ENCODE data around the gene TMTC1.

TMTC1 gene

DNA sequence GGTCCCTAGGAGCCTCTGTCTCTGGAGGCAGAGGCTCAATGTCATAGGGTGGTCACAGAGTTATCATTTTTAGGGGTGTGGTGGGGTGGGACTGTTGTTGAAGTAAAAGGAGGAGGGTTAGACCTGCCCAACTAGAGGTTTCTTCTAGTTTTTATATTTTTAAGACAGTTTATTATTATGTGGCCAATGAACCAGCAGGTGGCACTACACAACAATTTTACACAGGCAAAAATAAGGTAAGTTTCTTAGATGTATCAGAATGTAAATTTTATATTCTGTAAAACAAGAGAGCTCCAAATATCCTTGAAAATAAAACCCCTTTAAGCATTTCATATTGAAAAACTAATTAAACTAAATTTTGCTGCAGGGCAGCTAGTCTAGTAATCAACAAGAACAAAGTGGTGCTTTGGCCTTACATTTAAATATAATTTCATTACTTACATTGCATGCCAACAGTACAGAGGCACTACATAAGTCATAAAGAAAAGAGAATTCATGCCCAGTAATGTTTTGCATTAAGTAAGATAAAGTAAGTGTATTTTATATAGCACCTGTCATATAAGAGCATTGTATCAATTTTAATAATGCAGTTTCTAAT is 264.1 kb downstream of the TMTC1 start:
- DNase-seq: no peak

DNA sequence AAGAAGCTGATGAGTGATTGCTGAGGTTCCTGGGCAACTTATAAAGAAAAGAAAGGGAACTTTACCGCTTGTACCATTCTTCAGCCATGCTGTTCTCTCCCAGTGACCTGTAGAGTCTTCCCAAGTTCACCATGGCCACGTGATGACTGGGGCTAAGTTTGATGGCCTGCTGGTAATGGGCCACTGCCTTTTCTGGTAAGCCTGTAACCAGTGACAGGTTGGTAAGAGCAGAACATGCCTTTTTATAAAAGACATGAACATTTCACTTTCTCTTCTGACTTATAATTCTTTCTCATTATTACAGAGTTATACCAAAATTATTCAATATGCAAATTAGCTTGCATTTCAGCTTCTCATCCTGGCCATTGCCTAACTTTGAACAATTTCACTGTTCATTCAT is 265.3 kb downstream of the TMTC1 start:
- DNase-seq: no peak

DNA sequence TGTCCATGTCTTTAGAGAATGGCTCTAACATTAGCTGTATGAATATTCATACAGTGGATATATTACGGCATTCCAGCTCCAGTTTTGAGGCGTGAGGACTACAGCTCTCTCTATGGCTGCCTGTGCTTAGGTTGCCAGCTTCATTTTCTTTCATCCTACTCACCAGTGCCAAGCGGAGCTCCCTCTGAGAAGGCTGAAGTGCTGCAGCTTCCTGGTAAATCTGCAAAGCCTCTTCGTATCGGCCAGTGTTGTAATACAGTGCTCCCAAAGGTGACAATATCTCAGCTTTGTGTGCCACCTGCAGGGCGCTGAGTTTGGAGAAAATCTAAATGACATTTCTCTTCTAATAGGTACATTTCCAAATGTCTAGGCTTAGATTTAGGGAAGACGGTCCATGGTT is 266.5 kb downstream of the TMTC1 start:
- DNase-seq: no peak

DNA sequence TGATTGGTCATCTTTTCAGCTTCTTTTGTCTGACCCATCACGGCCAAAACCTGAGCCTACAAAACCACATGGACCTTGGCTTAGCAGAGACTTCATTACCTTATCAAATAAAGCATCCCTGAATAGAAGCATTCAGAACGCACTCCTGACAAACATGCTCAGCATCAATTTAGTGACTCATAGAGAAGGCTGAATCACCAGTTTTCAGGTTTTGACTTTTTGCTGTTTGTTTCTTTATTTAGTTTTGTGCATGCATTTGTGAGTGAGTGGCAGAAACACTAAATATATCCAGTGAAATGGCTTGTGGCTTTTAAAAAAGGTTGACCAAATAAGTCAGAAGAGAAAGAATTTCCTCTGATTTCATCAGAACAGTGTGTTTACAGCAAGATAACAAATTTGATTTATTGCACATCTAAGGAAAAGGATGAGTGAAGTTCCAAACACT is 267.3 kb downstream of the TMTC1 start:
- DNase-seq: no peak

DNA sequence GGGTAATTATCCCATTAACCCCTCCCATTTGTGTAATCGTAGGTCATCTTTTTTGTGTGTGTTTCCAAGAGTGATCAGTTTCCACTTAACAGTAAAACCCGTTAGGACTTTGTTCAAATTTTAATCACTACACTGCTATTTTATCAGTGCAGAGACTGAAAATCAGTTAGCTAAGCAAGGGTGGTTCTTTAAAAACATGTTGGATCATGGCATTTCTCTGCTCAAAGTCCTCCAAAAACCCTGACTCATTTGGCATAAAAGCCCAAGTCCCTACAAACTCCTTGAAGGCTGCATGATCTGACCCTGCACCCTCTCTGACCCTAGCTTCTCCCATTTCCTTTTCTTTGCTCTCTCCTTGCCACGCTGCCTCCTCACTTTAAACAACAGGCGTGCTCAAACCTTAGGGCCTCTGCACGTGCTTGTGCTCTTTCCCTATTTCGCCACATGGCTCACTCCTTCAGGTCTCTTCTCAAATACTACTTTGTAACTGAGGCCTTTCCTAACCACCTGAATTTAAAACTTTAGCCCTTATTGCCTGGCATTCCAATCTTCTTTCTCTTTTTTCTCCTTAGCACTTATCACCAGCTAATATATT is 273.1 kb downstream of the TMTC1 start:
- no peak for DNase-seq

DNA sequence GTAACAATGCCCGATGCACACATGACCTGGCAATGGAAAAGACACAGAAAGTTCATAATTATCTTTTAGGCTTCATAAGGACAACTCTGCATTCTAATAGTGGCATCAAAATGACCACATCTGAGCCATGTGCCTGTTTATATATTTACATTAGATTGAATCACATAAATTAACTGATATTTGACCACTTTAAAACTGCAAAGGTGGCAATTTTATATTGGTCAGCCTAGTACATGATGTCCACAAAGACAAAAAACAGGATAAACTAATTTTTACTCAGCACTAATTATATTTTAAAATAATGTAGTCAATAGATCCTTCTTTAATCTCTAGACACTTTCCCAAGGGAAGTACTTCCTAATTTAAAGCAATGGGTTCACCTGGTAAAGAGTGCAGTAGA is 274.2 kb downstream of the TMTC1 start:
- DNase-seq: no peak

DNA sequence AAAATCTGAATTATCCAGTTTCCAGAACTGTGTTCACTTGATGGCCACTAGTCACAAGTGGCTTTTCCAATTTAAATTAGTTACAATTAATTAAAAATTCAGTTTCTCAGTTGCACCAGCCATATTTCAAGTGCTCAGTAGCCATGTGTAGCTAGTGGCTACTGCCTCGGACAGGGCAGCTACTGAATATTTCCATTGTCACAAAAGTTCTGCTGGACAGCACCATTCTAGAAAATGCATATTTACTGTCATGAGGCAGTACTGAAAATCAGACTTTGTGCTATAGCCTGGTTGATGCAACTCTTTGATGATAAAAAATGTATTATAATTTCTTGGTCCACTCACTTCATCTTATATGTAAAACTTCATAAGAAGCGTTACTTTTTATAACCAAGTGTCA is 274.8 kb downstream of the TMTC1 start:
- no peak for DNase-seq

DNA sequence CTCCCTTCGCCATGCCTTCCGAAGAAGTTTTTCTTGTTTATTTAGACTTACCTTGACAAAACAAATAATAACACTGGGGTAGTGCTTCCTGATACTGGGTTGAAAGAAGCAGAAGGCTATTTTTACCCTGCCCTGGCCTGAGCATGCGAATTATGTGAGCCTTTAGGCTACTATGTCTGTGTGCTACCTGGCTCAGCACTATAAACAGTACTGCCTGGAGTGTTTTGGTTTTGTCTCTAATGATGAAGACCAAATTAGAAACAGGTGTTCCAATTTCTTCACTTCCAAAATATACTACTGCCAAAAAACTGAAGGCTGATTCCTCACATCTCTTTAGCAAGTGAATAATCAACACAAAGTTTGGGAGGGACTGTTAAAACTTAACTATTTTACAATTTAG is 278.6 kb downstream of the TMTC1 start:
- DNase-seq: no peak

DNA sequence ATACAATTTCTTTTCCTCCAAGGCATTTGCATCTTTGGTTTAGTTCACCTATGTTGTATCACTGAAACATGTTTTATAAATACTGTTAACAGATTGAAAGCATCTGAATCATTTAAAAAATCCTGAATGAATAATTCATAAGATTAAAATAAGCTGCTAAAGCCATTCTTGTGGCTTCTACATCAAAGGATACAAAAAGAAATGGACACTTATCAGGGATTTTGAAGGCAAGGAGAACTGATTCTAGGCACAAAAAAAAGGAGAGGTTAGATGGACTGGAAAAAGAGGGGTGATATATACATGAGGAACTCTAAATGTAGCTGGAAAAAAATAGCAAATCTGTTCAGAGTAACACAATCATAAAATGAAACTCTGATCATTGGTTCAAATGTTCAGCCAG is 280.5 kb downstream of the TMTC1 start:
- no peak for DNase-seq

DNA sequence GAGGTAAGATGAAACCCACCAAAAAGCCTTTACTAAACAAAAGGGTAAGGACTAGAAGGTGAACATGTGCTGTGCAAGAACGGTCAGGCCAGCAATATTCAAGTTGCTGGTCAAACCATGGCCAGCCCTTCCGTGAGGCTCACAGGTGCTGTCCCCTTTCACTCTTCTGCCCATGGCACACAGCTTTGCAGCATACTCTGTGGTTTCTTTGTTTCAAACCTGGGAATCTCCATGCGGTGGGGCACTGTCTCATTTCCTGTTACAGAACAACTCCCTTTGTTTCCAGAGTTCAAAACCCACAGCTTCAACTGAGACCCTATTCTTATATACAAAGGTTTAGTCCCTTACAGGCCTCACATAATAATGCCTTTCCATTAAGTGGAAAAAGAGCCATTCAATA is 284.5 kb downstream of the TMTC1 start:
- no peak for DNase-seq

DNA sequence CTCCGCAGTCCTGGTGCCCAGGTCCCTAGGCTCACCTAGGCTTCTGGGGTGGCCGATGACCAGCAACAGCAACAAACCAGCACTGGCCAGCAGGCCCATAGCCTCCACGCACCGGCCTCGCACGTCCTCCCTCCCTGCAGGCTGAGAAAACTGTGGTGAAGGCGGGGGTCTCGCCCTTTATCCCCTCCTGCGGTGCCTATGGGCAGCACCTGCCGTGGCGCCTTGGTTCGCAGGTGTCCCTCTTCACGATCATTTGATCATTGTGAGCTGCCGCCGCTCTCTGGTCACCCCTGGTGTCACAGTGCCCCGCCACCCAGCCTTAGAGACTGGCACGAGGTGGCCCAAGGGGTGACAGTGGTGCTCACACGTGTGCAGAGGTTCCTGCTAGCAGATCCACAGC is 286.2 kb downstream of the TMTC1 start, which contains the start of gene OVCH1:
Gene OVCH1, minus strand, starts transcription at position 99 of the 400 bp plus-strand sequence. Its CDS starts 0 bp downstream, at position 99.
- DNase-seq: no peak

DNA sequence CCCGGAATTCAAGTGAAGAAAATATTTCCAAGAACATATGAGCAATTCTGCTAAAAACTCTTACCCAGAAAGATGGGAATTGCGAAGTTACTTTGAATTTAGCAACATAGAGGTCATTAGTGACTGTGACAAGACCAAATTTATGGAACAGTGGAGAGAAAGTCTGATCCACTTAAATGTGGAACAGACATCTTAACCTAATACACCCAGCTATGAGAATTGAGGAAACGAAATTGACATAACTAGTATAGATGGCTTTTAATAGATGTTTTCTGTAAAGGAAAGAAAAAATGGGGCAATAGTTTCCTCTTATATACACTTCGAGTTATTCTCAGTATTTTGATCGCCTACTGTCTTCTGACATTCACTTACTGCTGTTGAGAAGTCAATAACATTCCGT is 290.9 kb downstream of the TMTC1 start:
- DNase-seq: no peak

DNA sequence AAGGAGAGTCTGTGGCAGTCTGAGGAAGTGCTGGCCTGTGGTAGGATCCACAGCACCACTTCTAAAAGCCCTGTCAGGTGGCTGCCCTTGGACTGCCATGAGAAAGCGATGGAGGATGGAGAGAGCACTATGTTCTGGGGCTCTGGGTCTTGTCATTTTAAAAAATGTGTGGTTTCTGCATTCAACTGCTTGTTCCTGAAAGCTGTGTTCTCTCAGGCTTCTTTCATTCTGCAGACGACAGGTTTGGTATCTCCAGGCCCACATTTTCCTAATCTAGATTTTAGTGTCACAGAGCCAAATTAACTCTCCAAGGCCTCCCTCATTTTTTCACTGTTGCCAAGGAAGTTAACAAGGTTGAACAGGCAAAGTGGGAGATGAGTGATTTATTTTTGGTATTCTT is 296.8 kb downstream of the TMTC1 start:
- no peak for DNase-seq

DNA sequence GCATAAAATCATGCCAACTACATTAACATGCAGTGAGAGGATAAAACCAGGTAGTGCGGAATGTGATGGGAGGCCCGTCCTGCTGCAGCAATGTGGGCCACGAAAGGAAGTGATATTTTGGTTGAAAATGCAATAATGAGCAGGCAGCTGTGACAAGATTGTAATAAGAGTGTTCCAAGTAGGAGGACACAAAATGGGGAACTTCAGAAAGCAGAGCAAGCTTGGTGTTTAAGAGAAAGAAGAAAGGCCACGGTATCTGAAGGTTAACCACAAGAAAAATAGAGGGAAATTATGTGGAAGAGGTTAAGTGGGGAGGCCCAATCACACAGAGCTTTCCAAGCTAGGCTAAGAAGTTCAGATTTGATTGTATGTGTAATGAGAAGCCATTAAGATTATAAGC is 320.5 kb downstream of the TMTC1 start:
- no peak for DNase-seq

DNA sequence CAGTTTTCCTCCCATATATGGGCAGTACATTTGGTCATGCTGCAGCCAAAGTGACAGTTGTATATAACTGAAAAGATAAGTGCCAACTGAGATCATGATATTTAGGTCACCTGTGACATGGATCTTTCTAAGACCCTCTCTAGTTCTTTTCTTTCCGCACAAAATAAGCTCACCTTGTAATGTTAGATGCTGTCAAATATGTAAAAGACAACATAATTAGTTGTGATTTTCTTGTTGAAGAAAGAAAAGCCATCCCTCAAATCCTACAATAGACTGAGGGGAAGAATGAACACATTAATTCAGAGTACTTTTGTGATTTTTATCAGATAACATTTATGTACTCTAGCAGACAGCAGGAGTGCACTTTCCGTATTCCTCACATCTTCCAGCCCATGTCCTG is 323.7 kb downstream of the TMTC1 start:
- DNase-seq: no peak

DNA sequence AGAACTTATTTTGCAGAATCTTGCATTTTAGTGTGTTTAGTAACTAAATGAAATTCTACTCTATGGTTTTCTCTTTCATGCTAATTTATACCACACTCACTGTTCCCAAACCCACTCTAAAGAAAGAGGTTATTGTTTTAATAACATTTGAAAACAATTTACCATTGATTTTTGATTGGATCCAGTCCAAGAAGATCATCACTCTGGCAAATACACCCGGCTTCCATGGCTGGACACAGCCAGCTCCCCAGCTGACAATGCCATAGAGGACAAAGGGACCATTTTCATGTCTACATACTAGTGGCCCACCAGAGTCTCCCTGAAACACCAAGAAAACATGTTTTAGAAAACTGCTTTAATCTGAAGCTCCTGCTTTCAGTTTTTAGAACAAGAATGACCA is 328.7 kb downstream of the TMTC1 start:
- DNase-seq: no peak

DNA sequence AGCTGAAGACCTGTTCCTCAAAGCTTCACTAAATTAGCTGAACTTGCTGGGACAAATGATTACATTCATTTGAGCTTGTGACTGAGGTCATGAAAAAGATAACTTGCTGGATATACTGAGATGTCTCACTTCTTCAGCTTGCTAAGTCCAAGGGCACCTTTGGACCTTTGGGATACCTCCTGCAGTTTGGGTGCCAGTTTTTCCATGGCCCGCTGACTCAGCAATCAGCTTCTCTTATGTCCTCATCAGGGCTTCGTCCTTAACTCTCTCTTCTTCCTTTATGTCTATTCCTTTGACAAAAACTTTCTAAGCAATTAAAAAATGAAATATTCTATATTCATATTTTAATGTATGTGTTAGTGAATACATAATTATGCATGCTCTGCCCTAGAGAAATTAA is 331.9 kb downstream of the TMTC1 start:
- no peak for DNase-seq
